ENCODE data around the gene ATR.

DNA sequence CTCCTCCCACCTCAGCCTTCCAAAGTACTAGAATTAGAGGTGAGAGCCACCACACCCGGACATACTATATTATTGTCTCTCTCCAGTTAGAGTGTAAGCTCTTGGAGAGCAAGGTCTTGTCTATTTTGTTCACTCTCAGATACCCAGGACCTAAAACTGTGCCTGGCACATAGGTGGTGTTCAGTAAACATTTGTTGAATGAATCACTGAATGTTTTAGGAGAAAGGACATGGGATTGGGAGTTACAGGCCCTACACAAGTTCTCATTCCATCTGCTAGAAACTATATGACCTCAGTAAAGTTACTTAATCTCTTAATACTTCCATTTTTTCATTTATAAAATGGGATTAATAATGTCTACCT, 1.5 kb upstream of the ATR start:
- TF ChIP-seq, protein P1, sequence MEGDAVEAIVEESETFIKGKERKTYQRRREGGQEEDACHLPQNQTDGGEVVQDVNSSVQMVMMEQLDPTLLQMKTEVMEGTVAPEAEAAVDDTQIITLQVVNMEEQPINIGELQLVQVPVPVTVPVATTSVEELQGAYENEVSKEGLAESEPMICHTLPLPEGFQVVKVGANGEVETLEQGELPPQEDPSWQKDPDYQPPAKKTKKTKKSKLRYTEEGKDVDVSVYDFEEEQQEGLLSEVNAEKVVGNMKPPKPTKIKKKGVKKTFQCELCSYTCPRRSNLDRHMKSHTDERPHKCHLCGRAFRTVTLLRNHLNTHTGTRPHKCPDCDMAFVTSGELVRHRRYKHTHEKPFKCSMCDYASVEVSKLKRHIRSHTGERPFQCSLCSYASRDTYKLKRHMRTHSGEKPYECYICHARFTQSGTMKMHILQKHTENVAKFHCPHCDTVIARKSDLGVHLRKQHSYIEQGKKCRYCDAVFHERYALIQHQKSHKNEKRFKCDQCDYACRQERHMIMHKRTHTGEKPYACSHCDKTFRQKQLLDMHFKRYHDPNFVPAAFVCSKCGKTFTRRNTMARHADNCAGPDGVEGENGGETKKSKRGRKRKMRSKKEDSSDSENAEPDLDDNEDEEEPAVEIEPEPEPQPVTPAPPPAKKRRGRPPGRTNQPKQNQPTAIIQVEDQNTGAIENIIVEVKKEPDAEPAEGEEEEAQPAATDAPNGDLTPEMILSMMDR (IDR thresholded peaks at IDR 0.05; ENCODE audit: low read depth, low read length): no peak
- no peak for TF ChIP-seq EZH2phosphoT487 (IDR thresholded peaks at IDR 0.05; ENCODE audit: low read depth)

Data from OCI-LY3 (cell line).